Breast epithelium (tissue), 3 donors: ENCODE measurements around the gene PTPRM.

Experiments used
- CTCF ChIP-seq, 3 donors: fragments of 450-650 bp; IDR thresholded peaks; one replicate each; pipeline ENCODE4 v1.5.1; 2016 to 2017; ENCODE audit warnings: antibody characterized with exemption in 3 of 3, mild to moderate bottlenecking in 3 of 3, moderate library complexity in 3 of 3
- POLR2A ChIP-seq: fragments of 450-650 bp; IDR thresholded peaks from one replicate; pipeline ENCODE4 v1.6.1; 2016; ENCODE audit warnings: antibody characterized with exemption, mild to moderate bottlenecking, moderate library complexity

GRCh38 chr18:8045884-8046281 lies 478.8 kb downstream of the PTPRM start:
- TF ChIP-seq CTCF (IDR thresholded peaks at IDR 0.05) = no peak
- no peak for TF ChIP-seq POLR2A
